Measurements from ENCODE around the gene CTBP1.

DNA sequence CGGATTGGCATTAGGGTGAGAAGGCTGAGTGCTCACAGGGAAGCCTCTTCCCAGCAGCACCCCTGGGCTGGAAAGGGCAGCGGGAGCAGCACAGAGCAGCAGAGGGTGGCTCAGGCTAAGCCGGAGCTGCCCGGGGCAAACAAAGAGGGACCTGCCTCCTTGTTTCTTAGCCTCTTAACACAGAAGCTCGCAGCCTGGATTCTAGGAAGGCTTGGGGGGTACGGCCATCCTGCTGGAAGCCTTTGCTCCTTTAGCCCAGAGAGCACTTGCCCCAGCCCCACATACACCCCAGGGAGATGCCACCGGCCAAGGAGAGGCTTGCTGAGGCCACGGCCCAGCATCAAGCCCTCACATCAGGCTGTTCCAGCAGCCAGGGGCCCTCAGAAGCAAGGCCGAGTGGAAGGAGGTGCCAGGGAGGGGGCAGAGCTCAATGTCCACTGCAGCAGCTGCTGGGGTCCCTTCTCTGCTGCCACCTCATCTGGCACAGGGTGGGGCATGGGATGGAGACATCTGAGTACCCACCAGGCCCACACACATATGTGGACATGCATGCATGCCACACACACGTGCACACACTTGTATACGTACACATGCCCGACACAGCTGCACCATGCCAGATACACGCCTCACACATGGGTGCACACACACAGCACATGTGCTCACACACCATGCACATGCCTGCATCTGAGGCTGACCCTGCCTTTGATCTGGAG is 56.3 kb downstream of the CTBP1 start:
- TF ChIP-seq CTCF (conservative IDR thresholded peaks at IDR 0.05) (no peak), EZH2 (IDR thresholded peaks at IDR 0.05; ENCODE audit: low read depth) (no peak)
